WERI-Rb-1 (cell line): ENCODE measurements around the gene SCARB2.

Experiments used
- DNase-seq: peaks from one replicate; pipeline ENCODE4 v3.0.0-alpha.2; 2020
- H3K27ac ChIP-seq: fragments of 250-450 bp; sonication (Bioruptor Pico); 2 replicates; pipeline ENCODE4 v1.5.1; 2020; ENCODE audit warnings: mild to moderate bottlenecking, moderate library complexity
- H3K27me3 ChIP-seq: fragments of 250-450 bp; sonication (Bioruptor Pico); 2 replicates; pipeline ENCODE4 v1.5.1; 2021; ENCODE audit warnings: mild to moderate bottlenecking, low read depth, moderate library complexity; ENCODE audit not compliant: insufficient read depth, severe bottlenecking
- H3K36me3 ChIP-seq: fragments of 250-450 bp; sonication (Bioruptor Pico); 2 replicates; pipeline ENCODE4 v1.5.1; 2020; ENCODE audit warnings: mild to moderate bottlenecking, moderate library complexity
- H3K4me3 ChIP-seq: 2 replicates; pipeline ENCODE4 v1.5.1; 2011; ENCODE audit warnings: low read depth, mild to moderate bottlenecking, control low read depth, low read length
- H3K9me3 ChIP-seq: fragments of 250-450 bp; sonication (Bioruptor Pico); 2 replicates; pipeline ENCODE4 v1.5.1; 2021; ENCODE audit warnings: mild to moderate bottlenecking, moderate library complexity; ENCODE audit not compliant: severe bottlenecking
- TF ChIP-seq, protein P1 (sequence below): IDR thresholded peaks from 2 replicates; pipeline ENCODE4 v1.5.1; 2011; ENCODE audit warnings: low read depth, mild to moderate bottlenecking, control low read depth, inconsistent platforms, low read length

Gene SCARB2, protein sequence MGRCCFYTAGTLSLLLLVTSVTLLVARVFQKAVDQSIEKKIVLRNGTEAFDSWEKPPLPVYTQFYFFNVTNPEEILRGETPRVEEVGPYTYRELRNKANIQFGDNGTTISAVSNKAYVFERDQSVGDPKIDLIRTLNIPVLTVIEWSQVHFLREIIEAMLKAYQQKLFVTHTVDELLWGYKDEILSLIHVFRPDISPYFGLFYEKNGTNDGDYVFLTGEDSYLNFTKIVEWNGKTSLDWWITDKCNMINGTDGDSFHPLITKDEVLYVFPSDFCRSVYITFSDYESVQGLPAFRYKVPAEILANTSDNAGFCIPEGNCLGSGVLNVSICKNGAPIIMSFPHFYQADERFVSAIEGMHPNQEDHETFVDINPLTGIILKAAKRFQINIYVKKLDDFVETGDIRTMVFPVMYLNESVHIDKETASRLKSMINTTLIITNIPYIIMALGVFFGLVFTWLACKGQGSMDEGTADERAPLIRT

DNA sequence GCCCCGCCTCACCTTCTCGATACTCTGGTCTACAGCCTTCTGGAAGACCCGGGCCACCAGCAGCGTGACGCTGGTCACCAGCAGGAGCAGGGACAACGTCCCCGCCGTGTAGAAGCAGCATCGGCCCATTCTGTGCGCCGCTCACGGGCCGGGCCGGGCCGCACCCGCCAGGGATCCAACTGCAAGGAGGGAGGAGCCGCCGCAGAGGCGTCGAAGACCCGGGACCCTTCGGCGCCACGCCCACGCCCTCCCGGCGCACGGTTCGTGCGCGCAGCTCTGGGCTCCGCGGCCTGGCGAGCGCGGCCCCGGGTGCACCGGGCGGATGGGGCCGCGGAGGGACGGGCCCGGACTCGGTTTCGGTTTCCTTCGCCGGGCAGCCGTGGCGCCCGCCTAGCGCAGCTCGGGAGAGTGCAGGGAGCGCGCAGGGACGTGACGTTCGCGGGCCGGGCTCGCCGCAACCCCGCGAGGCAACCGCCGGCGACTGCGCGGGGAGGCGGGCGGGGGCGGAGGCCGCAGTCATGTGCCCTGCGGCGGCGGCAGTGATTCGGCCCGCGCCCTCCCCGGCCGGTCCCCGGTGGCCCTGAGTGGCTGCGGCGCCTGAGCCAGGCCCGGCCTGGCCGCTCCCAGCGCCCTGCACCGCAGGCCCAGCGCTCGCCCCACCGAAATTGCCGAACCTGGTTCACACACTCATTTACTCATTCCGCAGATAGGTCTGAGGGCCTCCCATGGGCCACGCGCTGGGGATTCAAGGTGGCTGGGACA is at the start of gene SCARB2:
Gene SCARB2 (minus strand): TSS at position 410 of the 762 bp plus-strand sequence. CDS start 281 bp downstream, at position 129.
- peak; percentile 80 for DNase-seq
- H3K27me3 ChIP-seq = no peaks in the 10 kb centered on the region
- H3K27ac ChIP-seq = peak within 1 kb of the TSS; percentile 95
- TF ChIP-seq, protein P1, sequence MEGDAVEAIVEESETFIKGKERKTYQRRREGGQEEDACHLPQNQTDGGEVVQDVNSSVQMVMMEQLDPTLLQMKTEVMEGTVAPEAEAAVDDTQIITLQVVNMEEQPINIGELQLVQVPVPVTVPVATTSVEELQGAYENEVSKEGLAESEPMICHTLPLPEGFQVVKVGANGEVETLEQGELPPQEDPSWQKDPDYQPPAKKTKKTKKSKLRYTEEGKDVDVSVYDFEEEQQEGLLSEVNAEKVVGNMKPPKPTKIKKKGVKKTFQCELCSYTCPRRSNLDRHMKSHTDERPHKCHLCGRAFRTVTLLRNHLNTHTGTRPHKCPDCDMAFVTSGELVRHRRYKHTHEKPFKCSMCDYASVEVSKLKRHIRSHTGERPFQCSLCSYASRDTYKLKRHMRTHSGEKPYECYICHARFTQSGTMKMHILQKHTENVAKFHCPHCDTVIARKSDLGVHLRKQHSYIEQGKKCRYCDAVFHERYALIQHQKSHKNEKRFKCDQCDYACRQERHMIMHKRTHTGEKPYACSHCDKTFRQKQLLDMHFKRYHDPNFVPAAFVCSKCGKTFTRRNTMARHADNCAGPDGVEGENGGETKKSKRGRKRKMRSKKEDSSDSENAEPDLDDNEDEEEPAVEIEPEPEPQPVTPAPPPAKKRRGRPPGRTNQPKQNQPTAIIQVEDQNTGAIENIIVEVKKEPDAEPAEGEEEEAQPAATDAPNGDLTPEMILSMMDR = no peak
- peak within 1 kb of the TSS; percentile 95 for H3K4me3 ChIP-seq
- H3K9me3 ChIP-seq = no peaks in the 10 kb centered on the region
- H3K36me3 ChIP-seq = peaks cover 48% of the 10 kb centered on the region

DNA sequence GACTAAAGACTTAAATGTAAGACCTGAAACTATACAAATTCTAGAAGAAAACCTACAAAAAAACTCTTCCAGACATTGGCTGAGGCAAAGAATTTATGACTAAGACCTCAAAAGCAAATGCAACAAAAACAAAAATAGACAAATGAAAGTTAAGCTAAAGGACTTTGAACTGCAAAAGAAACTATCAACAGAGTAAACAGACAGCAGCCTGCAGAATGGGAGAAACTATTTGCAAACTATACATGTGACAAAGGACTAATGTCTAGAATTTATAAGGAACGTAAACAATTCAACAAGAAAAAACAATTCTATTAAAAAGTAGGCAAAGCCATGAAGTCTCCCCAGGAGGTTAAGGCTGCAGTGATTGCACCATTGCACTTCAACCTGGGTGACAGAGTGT is 46.9 kb upstream of the SCARB2 start:
- H3K27me3 ChIP-seq = no peaks in the 10 kb centered on the region
- H3K36me3 ChIP-seq = no peaks in the 10 kb centered on the region
- H3K4me3 ChIP-seq = no peak overlapping the region
- TF ChIP-seq, protein P1 = no peak
- DNase-seq = no peak
- no peaks in the 10 kb centered on the region for H3K9me3 ChIP-seq
- no peak overlapping the region for H3K27ac ChIP-seq

DNA sequence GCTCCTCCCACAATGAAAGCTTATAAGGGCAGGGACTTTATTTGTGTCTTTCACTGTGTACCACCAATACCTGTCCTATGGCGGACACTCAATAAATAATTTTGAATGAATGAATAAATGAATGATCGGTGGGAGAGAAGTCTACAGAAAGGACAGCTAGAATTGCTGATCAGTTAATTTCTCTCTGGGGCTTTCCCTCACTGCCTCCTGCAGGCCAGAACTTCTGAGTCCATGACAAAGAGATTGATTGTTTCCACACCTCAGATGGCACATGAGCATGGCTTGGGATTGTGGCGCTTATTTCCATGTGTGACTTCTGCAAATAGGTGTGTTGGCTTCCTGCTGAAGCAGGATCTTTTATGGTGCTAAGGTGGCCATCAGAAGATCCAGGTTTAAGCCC is 44.2 kb upstream of the SCARB2 start:
- no peak for DNase-seq
- TF ChIP-seq, protein P1 = no peak
- H3K4me3 ChIP-seq = no peak overlapping the region
- H3K27me3 ChIP-seq = no peaks in the 10 kb centered on the region
- no peak overlapping the region for H3K27ac ChIP-seq
- no peaks in the 10 kb centered on the region for H3K36me3 ChIP-seq
- H3K9me3 ChIP-seq = no peaks in the 10 kb centered on the region

DNA sequence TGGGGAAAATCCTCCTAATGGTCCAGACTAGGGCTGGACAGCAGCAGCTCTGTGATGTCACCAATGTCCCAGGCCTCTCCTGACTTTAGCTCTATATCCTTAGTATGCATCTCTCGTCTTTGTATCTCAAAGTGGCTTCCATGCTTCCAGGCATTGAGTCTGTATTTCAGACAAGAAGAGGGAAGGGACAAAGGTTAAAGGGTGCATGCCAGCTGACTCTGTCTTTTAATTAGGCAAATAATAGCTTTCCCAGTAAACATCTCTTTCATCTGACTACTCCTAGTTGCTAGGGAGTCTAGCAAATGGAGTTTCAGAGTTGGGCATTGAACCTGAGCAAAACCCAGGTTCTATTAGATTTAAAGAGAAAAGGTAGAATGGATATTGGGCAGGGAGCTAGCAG is 43.3 kb upstream of the SCARB2 start:
- Histone ChIP-seq H3K27ac (no peak overlapping the region), H3K36me3 (no peaks in the 10 kb centered on the region), H3K9me3 (no peaks in the 10 kb centered on the region), H3K27me3 (no peaks in the 10 kb centered on the region), H3K4me3 (no peak overlapping the region)
- no peak for DNase-seq
- TF ChIP-seq, protein P1 = no peak

DNA sequence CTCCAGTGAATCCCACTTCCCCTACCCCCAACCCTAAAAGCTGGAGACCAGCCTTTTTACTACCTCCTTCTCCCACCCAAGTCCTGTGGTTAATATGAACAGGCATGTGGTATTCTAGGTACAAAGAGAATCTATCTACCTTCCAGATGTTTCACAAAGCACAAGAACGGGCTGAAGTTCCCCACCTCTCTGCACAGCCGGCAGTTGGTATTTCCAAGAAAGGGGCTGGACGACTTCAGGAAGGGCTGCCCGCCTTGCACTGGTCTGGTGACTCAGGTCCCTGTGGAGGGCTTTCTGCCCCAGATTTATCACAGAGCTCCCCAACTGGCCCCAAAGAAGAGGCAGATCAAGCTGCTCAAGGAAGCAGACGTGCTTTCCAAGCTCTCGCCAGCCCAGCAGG is 42.4 kb upstream of the SCARB2 start:
- H3K4me3 ChIP-seq = no peak overlapping the region
- H3K9me3 ChIP-seq = no peaks in the 10 kb centered on the region
- no peak overlapping the region for H3K27ac ChIP-seq
- no peak for DNase-seq
- H3K36me3 ChIP-seq = no peaks in the 10 kb centered on the region
- TF ChIP-seq, protein P1 = no peak
- H3K27me3 ChIP-seq = no peaks in the 10 kb centered on the region
